Astrocyte of the cerebellum (primary cell): Measurements from ENCODE around the gene CDH24.

ENCODE experiments used
- DNase-seq: peaks from one replicate; pipeline ENCODE4 v3.0.0-alpha.2; 2011; ENCODE audit warnings: low read depth
- H3K4me3 ChIP-seq: 2 replicates; pipeline ENCODE4 v1.5.1; 2011; ENCODE audit warnings: mild to moderate bottlenecking, low read depth, low read length, moderate library complexity
- CTCF ChIP-seq: IDR thresholded peaks from 2 replicates; pipeline ENCODE4 v1.5.1; 2012; ENCODE audit warnings: low read length, low read depth, moderate library complexity, mild to moderate bottlenecking; ENCODE audit errors: missing control alignments
- in situ Hi-C: cut with HindIII; loops from 2 replicates; pipeline ENCODE4 v1.10.0; 2017; ENCODE audit warnings: low sequenced_read_pairs

Gene CDH24

DNA sequence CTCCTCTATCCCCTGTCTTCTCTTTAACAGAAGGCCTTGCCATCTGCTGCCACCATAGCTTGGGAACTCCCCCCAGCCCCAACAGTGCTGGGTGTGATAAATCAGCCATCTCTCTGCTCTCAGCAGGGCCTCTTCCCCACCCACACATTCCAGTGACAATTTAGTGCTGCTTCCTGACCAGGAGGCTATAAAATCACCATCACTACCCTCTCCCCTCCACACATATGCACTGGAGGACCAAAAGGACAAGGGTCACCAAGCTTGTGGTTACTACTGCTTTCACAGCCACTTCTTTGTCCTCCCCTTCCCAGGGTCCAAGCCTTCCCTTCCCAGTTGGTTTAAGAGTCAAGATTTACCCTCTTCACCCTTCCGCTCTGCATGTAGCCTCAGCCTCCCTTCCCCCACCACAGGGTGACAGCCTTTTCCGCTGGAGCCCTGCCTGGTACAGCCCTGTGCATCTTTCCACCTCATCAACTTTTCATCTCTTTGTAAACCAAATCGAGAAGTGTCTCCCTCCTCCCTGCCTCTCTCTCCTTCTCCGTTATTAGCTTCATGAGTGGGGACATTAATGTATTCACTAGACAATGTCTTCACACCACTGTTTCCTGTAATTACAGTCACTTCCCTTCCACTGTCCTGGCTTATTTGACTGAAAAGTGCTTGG lies 32.0 kb downstream of the CDH24 start:
- H3K4me3 ChIP-seq = no peak overlapping the region
- no peak for DNase-seq
- no peak for TF ChIP-seq CTCF
- in situ Hi-C loops = no loop called here

DNA sequence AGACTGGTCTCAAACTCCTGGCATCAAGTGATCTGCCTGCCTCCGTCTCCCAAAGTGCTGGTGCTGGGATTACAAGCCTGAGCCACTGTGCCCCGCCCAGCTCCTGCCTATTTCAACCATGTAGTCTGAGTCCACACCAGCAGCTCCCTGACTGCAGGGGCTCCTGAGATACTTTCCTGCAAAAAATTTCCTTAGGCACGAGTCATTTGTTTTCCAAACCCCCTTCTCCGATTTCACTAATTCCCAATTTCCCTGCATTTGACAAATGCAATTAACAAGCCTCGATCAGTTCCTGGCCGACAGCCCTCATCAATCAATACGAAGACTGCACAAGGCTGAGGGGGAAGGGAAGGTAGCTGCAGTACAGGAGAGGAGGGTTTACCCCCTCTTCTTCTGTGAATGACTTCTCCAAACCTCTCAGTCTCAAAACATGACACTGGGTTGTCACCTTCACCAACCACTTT lies 32.7 kb downstream of the CDH24 start:
- H3K4me3 ChIP-seq = no peak overlapping the region
- no peak for DNase-seq
- in situ Hi-C loops = no loop called here
- TF ChIP-seq CTCF = no peak

DNA sequence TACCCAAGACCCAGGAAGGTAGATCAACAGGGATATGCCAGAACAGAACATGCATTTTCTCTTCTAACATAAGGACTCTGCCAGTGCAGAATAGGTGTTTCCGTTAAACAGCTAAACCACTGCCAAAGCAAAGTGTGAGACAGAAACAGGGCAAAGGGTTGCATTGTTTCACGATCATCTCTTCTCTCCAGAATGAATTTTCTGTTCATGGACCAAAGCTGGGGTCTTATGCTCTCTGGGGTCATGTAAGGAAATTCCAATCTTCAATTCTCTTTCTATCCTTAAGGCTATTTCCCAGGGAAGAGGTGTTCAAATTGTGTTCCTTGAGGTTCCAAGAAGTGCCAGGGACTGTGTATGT lies 33.5 kb downstream of the CDH24 start:
- in situ Hi-C loops = no loop called here
- TF ChIP-seq CTCF = no peak
- no peak for DNase-seq
- no peak overlapping the region for H3K4me3 ChIP-seq

GRCh38 chr14:23023022-23023794 lies 34.1 kb downstream of the CDH24 start:
- no peak overlapping the region for H3K4me3 ChIP-seq
- in situ Hi-C loops = no loop called here
- DNase-seq = no peak
- TF ChIP-seq CTCF = no peak

DNA sequence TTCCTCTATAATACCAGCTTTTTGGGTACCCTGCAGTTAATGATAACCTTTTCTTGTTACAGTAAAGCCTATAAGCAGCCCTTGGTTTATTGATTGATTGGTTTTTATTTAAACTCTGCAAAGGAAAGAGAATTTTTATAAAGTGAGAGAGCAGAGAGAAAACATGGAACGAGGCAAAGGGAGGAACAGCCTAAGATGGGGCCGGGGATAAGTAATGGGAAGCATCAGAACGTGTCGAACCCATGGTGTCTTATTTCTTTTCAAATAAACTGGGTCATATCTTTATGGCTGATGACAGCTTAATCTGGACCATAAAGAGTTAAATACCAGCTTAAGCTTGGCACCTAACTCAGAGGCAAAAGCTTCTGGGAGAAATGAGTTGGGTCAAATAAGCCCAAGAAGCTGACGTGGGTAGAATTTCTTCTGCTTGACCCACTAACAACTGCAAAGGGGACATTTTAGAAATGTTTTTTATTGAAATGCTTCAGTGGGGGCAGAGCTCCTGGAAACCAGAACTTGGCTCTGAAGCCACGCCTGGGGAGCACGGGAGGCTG lies 35.4 kb downstream of the CDH24 start:
- TF ChIP-seq CTCF = no peak
- no peak for DNase-seq
- in situ Hi-C loops = no loop called here
- H3K4me3 ChIP-seq = no peak overlapping the region

GRCh38 chr14:23021434-23021833 lies 35.9 kb downstream of the CDH24 start:
- no peak overlapping the region for H3K4me3 ChIP-seq
- in situ Hi-C loops = no loop called here
- DNase-seq = no peak
- TF ChIP-seq CTCF = no peak
